ENCODE results near the gene ANXA11. TPM values are rescaled to one million over a fixed set of nuclear protein-coding genes. Genes with fewer than 3 reads are reported as not detected.
A peak's percentile ranks its signal among the peaks of the same experiment; 100 is the strongest.

The ANXA11 gene
- total and polyA plus RNA-seq, 9 of the 15 experiments (the other 6 are each of a cell fraction or from before 2014, with no cell fraction given), result 43.6 to 212 (median 109) TPM

- TF ChIP-seq TCF7L2 (IDR thresholded peaks at IDR 0.05; ENCODE audit: low read depth, low read length) (no peak), ZNF583 (CRISPR knock-in tag; IDR thresholded peaks at IDR 0.05) (no peak), TCFL5 (CRISPR knock-in tag; conservative IDR thresholded peaks at IDR 0.05) (no peak), LCOR (CRISPR knock-in tag; IDR thresholded peaks at IDR 0.05) (no peak), COPS2 (conservative IDR thresholded peaks at IDR 0.05) (no peak), RFX7 (CRISPR knock-in tag; IDR thresholded peaks at IDR 0.05) (no peak), SNIP1 (IDR thresholded peaks at IDR 0.05; ENCODE audit: low read depth) (no peak), SMARCA5 (IDR thresholded peaks at IDR 0.05) (peak; percentile 73), POLR3G (IDR thresholded peaks at IDR 0.05; ENCODE audit: extremely low read depth, insufficient read length, insufficient replicate concordance) (no peak), MBD2 (IDR thresholded peaks at IDR 0.05; ENCODE audit: borderline replicate concordance, low read depth) (no peak), FIP1L1 (IDR thresholded peaks at IDR 0.05; ENCODE audit: low read depth, low read length, poor library complexity, severe bottlenecking) (no peak), BDP1 (IDR thresholded peaks at IDR 0.05; ENCODE audit: insufficient read depth, insufficient read length) (no peak), HDAC2 (IDR thresholded peaks at IDR 0.05) (peak; percentile 85), AFF1 (IDR thresholded peaks at IDR 0.05; ENCODE audit: low read depth in 1 of 2, partially characterized antibody in 2 of 2) (peak in 1 of 2 experiments; percentile 79), KDM2B (CRISPR knock-in tag; IDR thresholded peaks at IDR 0.05) (no peak), NFYB (IDR thresholded peaks at IDR 0.05; ENCODE audit: extremely low read depth, insufficient read length) (no peak), PTTG1 (tag; IDR thresholded peaks at IDR 0.05; ENCODE audit: low read depth) (no peak), ZNF444 (CRISPR knock-in tag; IDR thresholded peaks at IDR 0.05) (0 out of 2 replicates have a peak, but pooled peaks have one; percentile 15), HBP1 (CRISPR knock-in tag; IDR thresholded peaks at IDR 0.05) (peak; percentile 85), DACH1 (IDR thresholded peaks at IDR 0.05; ENCODE audit: partially characterized antibody) (no peak)
- TF ChIP-seq, protein P1, sequence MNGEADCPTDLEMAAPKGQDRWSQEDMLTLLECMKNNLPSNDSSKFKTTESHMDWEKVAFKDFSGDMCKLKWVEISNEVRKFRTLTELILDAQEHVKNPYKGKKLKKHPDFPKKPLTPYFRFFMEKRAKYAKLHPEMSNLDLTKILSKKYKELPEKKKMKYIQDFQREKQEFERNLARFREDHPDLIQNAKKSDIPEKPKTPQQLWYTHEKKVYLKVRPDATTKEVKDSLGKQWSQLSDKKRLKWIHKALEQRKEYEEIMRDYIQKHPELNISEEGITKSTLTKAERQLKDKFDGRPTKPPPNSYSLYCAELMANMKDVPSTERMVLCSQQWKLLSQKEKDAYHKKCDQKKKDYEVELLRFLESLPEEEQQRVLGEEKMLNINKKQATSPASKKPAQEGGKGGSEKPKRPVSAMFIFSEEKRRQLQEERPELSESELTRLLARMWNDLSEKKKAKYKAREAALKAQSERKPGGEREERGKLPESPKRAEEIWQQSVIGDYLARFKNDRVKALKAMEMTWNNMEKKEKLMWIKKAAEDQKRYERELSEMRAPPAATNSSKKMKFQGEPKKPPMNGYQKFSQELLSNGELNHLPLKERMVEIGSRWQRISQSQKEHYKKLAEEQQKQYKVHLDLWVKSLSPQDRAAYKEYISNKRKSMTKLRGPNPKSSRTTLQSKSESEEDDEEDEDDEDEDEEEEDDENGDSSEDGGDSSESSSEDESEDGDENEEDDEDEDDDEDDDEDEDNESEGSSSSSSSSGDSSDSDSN (IDR thresholded peaks at IDR 0.05; ENCODE audit: borderline replicate concordance in 1 of 2, low read depth in 2 of 2, low read length in 2 of 2), result no peak
These were observed 17.6 kb downstream of the ANXA11 start (continued) for GRCh38 chr10:80187465-80188409.

All from K562 (cell line).